ENCODE measurements around the gene ANKRD53. TPM values are rescaled to one million over a fixed set of nuclear protein-coding genes. Genes with fewer than 3 reads are reported as not detected.

The ANKRD53 gene
- total and polyA plus RNA-seq, 2 donors, result 0.14 to 0.71 TPM

- H3K4me1 ChIP-seq (ENCODE audit: control insufficient read depth in 2 of 2, insufficient read depth in 2 of 2, low read length in 2 of 2), result peaks cover 0 to 4% of the 10 kb centered on the region in 2 donors
- 95% methylated on average over 6 of the region's 6 CpGs for WGBS
- no peaks in the 10 kb centered on the region for H3K9me3 ChIP-seq (ENCODE audit: control insufficient read depth in 2 of 2, insufficient read depth in 1 of 2, low read length in 1 of 2)
- no peak overlapping the region for H3K27ac ChIP-seq (ENCODE audit: low read depth in 1 of 2, low read length in 1 of 2)
- H3K27me3 ChIP-seq (ENCODE audit: control insufficient read depth in 2 of 2, insufficient read depth in 1 of 2, low read length in 1 of 2), result peaks cover 0 to 31% of the 10 kb centered on the region in 2 donors
- H3K36me3 ChIP-seq (ENCODE audit: control insufficient read depth in 2 of 2, insufficient read depth in 2 of 2, low read length in 1 of 2), result no peaks in the 10 kb centered on the region
- H3K4me3 ChIP-seq (ENCODE audit: low read length in 2 of 2), result no peak overlapping the region
- no peak for DNase-seq (ENCODE audit: low read depth in 6 of 9, low spot score in 9 of 9)
Observed at GRCh38 chr2:70957798-70958197, 20.6 kb upstream of the ANKRD53 start.

DNA sequence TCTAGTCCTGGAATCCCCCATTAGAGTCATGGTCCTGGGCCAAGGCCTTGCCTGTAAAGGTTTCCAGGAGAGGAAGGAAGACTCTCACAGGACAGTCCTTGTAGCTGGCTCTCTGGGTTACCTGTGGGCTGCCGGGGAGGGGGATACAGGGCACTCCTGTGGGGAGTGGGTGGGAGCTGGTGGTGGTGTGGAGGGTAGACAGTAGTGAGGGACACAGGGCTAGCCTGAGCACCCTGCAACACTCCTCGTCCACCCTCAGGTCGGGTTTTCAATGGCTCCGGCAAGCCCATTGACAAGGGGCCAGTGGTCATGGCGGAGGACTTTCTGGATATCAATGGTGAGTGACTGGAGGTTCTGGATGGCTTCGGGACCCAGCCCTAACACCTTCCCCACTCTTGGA, 19.7 kb upstream of the ANKRD53 start:
- Histone ChIP-seq H3K27ac (ENCODE audit: low read depth in 1 of 2, low read length in 1 of 2) (no peak overlapping the region), H3K27me3 (ENCODE audit: control insufficient read depth in 2 of 2, insufficient read depth in 1 of 2, low read length in 1 of 2) (peaks cover 0 to 39% of the 10 kb centered on the region in 2 donors)

DNA sequence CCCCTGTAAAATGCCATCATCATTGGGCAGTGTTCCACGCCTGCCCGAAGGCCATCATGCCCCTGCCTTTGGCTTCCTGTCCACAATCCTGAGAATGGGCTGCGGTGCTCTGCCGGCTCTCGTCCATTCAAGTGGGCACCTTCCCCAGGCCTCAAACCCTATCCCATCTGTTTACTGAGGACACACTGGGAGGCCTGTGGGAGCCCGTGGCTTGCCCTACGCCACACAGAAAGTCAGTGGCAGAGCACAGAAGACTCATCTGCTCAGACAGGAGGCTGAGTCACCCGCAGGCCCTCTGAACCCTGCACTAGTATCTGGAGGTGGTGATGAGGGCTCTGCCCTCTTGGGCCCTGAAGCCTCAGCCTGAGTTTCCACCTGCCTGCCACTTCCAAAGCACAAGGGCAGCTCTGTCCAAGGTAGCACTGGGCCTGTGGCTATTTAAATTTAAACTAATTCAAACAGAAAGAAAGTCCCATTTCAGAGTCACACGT, 19.1 kb upstream of the ANKRD53 start:
- no peaks in the 10 kb centered on the region for H3K36me3 ChIP-seq (ENCODE audit: control insufficient read depth in 2 of 2, insufficient read depth in 2 of 2, low read length in 1 of 2)
- peaks cover 0 to 45% of the 10 kb centered on the region in 2 donors for H3K27me3 ChIP-seq (ENCODE audit: control insufficient read depth in 2 of 2, insufficient read depth in 1 of 2, low read length in 1 of 2)
- H3K9me3 ChIP-seq (ENCODE audit: control insufficient read depth in 2 of 2, insufficient read depth in 1 of 2, low read length in 1 of 2), result no peaks in the 10 kb centered on the region
- 96% methylated on average over 9 of the region's 9 CpGs for WGBS
- no peak overlapping the region for H3K4me3 ChIP-seq (ENCODE audit: low read length in 2 of 2)
- no peak overlapping the region for H3K27ac ChIP-seq (ENCODE audit: low read depth in 1 of 2, low read length in 1 of 2)
- H3K4me1 ChIP-seq (ENCODE audit: control insufficient read depth in 2 of 2, insufficient read depth in 2 of 2, low read length in 2 of 2), result peaks cover 0 to 4% of the 10 kb centered on the region in 2 donors
- DNase-seq (ENCODE audit: low read depth in 6 of 9, low spot score in 9 of 9), result no peak

More for the DNA sequence above, 19.7 kb upstream of the ANKRD53 start:
- Histone ChIP-seq H3K36me3 (ENCODE audit: control insufficient read depth in 2 of 2, insufficient read depth in 2 of 2, low read length in 1 of 2) (no peaks in the 10 kb centered on the region), H3K9me3 (ENCODE audit: control insufficient read depth in 2 of 2, insufficient read depth in 1 of 2, low read length in 1 of 2) (no peaks in the 10 kb centered on the region), H3K4me3 (ENCODE audit: low read length in 2 of 2) (no peak overlapping the region), H3K4me1 (ENCODE audit: control insufficient read depth in 2 of 2, insufficient read depth in 2 of 2, low read length in 2 of 2) (peaks cover 0 to 4% of the 10 kb centered on the region in 2 donors)
- no peak for DNase-seq (ENCODE audit: low read depth in 6 of 9, low spot score in 9 of 9)
- 98% methylated on average over 6 of the region's 6 CpGs for WGBS

- DNase-seq (ENCODE audit: low read depth in 6 of 9, low spot score in 9 of 9), result no peak
- Histone ChIP-seq H3K4me1 (ENCODE audit: control insufficient read depth in 2 of 2, insufficient read depth in 2 of 2, low read length in 2 of 2) (peaks cover 7 to 10% of the 10 kb centered on the region in 2 donors), H3K27me3 (ENCODE audit: control insufficient read depth in 2 of 2, insufficient read depth in 1 of 2, low read length in 1 of 2) (peaks cover 3 to 47% of the 10 kb centered on the region in 2 donors), H3K9me3 (ENCODE audit: control insufficient read depth in 2 of 2, insufficient read depth in 1 of 2, low read length in 1 of 2) (peaks cover 0 to 3% of the 10 kb centered on the region in 2 donors), H3K27ac (ENCODE audit: low read depth in 1 of 2, low read length in 1 of 2) (no peak overlapping the region), H3K36me3 (ENCODE audit: control insufficient read depth in 2 of 2, insufficient read depth in 2 of 2, low read length in 1 of 2) (no peaks in the 10 kb centered on the region), H3K4me3 (ENCODE audit: low read length in 2 of 2) (no peak overlapping the region)
- 93% methylated on average over 17 of the region's 17 CpGs for WGBS
Observed at GRCh38 chr2:70959851-70960832, 18.3 kb upstream of the ANKRD53 start.

GRCh38 chr2:70960833-70961647, 17.4 kb upstream of the ANKRD53 start:
- Histone ChIP-seq H3K4me1 (ENCODE audit: control insufficient read depth in 2 of 2, insufficient read depth in 2 of 2, low read length in 2 of 2) (peaks cover 7 to 11% of the 10 kb centered on the region in 2 donors), H3K27ac (ENCODE audit: low read depth in 1 of 2, low read length in 1 of 2) (no peak overlapping the region), H3K27me3 (ENCODE audit: control insufficient read depth in 2 of 2, insufficient read depth in 1 of 2, low read length in 1 of 2) (peaks cover 3 to 53% of the 10 kb centered on the region in 2 donors), H3K4me3 (ENCODE audit: low read length in 2 of 2) (no peak overlapping the region), H3K36me3 (ENCODE audit: control insufficient read depth in 2 of 2, insufficient read depth in 2 of 2, low read length in 1 of 2) (no peaks in the 10 kb centered on the region), H3K9me3 (ENCODE audit: control insufficient read depth in 2 of 2, insufficient read depth in 1 of 2, low read length in 1 of 2) (peaks cover 0 to 4% of the 10 kb centered on the region in 2 donors)
- no peak for DNase-seq (ENCODE audit: low read depth in 6 of 9, low spot score in 9 of 9)
- WGBS, result 92% methylated on average over 14 of the region's 14 CpGs

DNA sequence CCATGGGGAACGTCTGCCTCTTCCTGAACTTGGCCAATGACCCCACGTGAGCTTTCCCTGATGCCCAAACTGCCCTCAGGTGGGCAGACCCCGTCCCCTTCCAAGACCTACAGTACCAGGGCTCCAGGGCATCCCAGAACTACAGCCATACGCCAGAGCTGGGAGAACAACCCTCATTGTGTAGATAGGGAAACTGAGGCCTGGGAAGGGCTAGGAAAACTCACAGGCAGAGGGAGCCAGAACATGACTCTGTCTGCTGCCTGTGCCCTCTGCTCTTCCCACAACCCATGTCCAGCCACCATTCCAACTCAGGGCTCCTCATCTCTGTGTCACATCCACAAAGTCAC, 16.8 kb upstream of the ANKRD53 start:
- Histone ChIP-seq H3K4me1 (ENCODE audit: control insufficient read depth in 2 of 2, insufficient read depth in 2 of 2, low read length in 2 of 2) (peaks cover 7 to 11% of the 10 kb centered on the region in 2 donors), H3K27ac (ENCODE audit: low read depth in 1 of 2, low read length in 1 of 2) (no peak overlapping the region), H3K9me3 (ENCODE audit: control insufficient read depth in 2 of 2, insufficient read depth in 1 of 2, low read length in 1 of 2) (peaks cover 0 to 4% of the 10 kb centered on the region in 2 donors), H3K36me3 (ENCODE audit: control insufficient read depth in 2 of 2, insufficient read depth in 2 of 2, low read length in 1 of 2) (no peaks in the 10 kb centered on the region), H3K27me3 (ENCODE audit: control insufficient read depth in 2 of 2, insufficient read depth in 1 of 2, low read length in 1 of 2) (peaks cover 3 to 55% of the 10 kb centered on the region in 2 donors), H3K4me3 (ENCODE audit: low read length in 2 of 2) (no peak overlapping the region)
- 90% methylated on average over 4 of the region's 4 CpGs for WGBS
- DNase-seq (ENCODE audit: low read depth in 6 of 9, low spot score in 9 of 9), result no peak

DNA sequence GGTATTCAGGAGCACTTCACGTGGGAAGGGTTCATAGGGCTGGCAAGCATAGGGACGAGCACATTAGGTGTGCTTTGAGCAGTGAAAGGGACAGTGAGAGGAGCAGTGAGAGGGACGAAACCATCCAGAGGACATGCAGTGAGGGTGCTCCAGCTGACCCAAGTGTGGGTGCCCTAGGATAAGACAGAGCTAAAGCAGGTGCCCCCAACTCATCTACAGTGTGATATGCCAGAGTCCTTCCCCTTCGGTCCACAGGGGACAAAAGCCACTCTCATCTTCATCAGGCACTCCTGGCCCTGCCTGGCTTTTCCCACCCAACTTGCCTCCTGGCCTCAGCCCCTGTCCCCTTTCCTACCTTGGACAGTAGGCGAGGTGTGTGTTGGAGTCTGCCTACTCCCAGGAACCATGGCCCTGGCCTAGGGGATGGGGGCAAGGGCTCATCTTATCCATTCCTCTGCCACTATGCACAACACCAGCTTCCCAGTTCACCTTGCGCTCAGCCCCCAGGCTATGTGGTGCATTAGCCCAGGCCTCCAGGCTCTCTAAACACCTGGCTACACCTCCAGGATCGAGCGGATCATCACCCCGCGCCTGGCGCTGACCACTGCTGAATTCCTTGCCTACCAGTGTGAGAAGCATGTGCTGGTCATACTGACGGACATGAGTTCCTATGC, 16.1 kb upstream of the ANKRD53 start:
- Histone ChIP-seq H3K4me3 (ENCODE audit: low read length in 2 of 2) (no peak overlapping the region), H3K36me3 (ENCODE audit: control insufficient read depth in 2 of 2, insufficient read depth in 2 of 2, low read length in 1 of 2) (no peaks in the 10 kb centered on the region), H3K4me1 (ENCODE audit: control insufficient read depth in 2 of 2, insufficient read depth in 2 of 2, low read length in 2 of 2) (peaks cover 7 to 11% of the 10 kb centered on the region in 2 donors), H3K27ac (ENCODE audit: low read depth in 1 of 2, low read length in 1 of 2) (no peak overlapping the region), H3K27me3 (ENCODE audit: control insufficient read depth in 2 of 2, insufficient read depth in 1 of 2, low read length in 1 of 2) (peaks cover 5 to 60% of the 10 kb centered on the region in 2 donors), H3K9me3 (ENCODE audit: control insufficient read depth in 2 of 2, insufficient read depth in 1 of 2, low read length in 1 of 2) (peaks cover 0 to 4% of the 10 kb centered on the region in 2 donors)
- WGBS, result 90% methylated on average over 12 of the region's 12 CpGs
- DNase-seq (ENCODE audit: low read depth in 6 of 9, low spot score in 9 of 9), result no peak

GRCh38 chr2:70962885-70963878, 15.2 kb upstream of the ANKRD53 start:
- DNase-seq (ENCODE audit: low read depth in 6 of 9, low spot score in 9 of 9), result no peak
- Histone ChIP-seq H3K36me3 (ENCODE audit: control insufficient read depth in 2 of 2, insufficient read depth in 2 of 2, low read length in 1 of 2) (no peaks in the 10 kb centered on the region), H3K4me1 (ENCODE audit: control insufficient read depth in 2 of 2, insufficient read depth in 2 of 2, low read length in 2 of 2) (peaks cover 7 to 10% of the 10 kb centered on the region in 2 donors), H3K27ac (ENCODE audit: low read depth in 1 of 2, low read length in 1 of 2) (no peak overlapping the region), H3K4me3 (ENCODE audit: low read length in 2 of 2) (no peak overlapping the region), H3K27me3 (ENCODE audit: control insufficient read depth in 2 of 2, insufficient read depth in 1 of 2, low read length in 1 of 2) (peaks cover 5 to 58% of the 10 kb centered on the region in 2 donors), H3K9me3 (ENCODE audit: control insufficient read depth in 2 of 2, insufficient read depth in 1 of 2, low read length in 1 of 2) (peaks cover 0 to 4% of the 10 kb centered on the region in 2 donors)
- 79% methylated on average over 18 of the region's 18 CpGs for WGBS
